Mesothelial cell of epicardium (in vitro differentiated cells): ENCODE measurements around the gene HELQ. TPM values are rescaled to one million over a fixed set of nuclear protein-coding genes. Genes with fewer than 3 reads are reported as not detected.

Experiments
- DNase-seq, 2 experiments: peaks; one replicate each; pipeline ENCODE4 v3.0.0; 2021; ENCODE audit warnings: low spot score in 2 of 2; ENCODE audit not compliant: unreplicated experiment in 2 of 2
- H3K27ac Mint-ChIP-seq: 2 replicates; pipeline ENCODE4 v1.8.0; 2021; ENCODE audit warnings: mixed read lengths
- H3K27me3 Mint-ChIP-seq: 2 replicates; pipeline ENCODE4 v1.8.0; 2021; ENCODE audit warnings: low read depth, mixed read lengths
- H3K36me3 Mint-ChIP-seq: 2 replicates; pipeline ENCODE4 v1.8.0; 2021; ENCODE audit warnings: mixed read lengths
- H3K4me1 Mint-ChIP-seq: 2 replicates; pipeline ENCODE4 v1.8.0; 2021; ENCODE audit warnings: mixed read lengths
- H3K4me3 Mint-ChIP-seq: 2 replicates; pipeline ENCODE4 v1.8.0; 2021; ENCODE audit warnings: mild to moderate bottlenecking, moderate library complexity, mixed read lengths
- H3K9me3 Mint-ChIP-seq: 2 replicates; pipeline ENCODE4 v1.8.0; 2021; ENCODE audit warnings: mixed read lengths
- total RNA-seq: library from RNA; stranded (reverse); gene quantifications from 3 replicates; pipeline ENCODE4 v1.2.1, GENCODE V29; 2021
- TF ChIP-seq, protein P1 (sequence below): fragments of 200-600 bp; sonication (generic); IDR thresholded peaks from one replicate; pipeline ENCODE4 v1.5.0; 2021; ENCODE audit warnings: antibody characterized with exemption; ENCODE audit not compliant: unreplicated experiment

Gene HELQ
- total RNA-seq, 1 donor from 2014 or later = 13.7 TPM

GRCh38 chr4:83382850-83383249, 72.8 kb downstream of the HELQ start:
- no peak overlapping the region for H3K27ac Mint-ChIP-seq

GRCh38 chr4:83381173-83381572, 74.5 kb downstream of the HELQ start:
- H3K27me3 Mint-ChIP-seq = no peaks in the 10 kb centered on the region
- no peak overlapping the region for H3K27ac Mint-ChIP-seq
- H3K4me3 Mint-ChIP-seq = no peak overlapping the region
- H3K9me3 Mint-ChIP-seq = peaks cover 42% of the 10 kb centered on the region
- TF ChIP-seq, protein P1, sequence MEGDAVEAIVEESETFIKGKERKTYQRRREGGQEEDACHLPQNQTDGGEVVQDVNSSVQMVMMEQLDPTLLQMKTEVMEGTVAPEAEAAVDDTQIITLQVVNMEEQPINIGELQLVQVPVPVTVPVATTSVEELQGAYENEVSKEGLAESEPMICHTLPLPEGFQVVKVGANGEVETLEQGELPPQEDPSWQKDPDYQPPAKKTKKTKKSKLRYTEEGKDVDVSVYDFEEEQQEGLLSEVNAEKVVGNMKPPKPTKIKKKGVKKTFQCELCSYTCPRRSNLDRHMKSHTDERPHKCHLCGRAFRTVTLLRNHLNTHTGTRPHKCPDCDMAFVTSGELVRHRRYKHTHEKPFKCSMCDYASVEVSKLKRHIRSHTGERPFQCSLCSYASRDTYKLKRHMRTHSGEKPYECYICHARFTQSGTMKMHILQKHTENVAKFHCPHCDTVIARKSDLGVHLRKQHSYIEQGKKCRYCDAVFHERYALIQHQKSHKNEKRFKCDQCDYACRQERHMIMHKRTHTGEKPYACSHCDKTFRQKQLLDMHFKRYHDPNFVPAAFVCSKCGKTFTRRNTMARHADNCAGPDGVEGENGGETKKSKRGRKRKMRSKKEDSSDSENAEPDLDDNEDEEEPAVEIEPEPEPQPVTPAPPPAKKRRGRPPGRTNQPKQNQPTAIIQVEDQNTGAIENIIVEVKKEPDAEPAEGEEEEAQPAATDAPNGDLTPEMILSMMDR = no peak
- no peaks in the 10 kb centered on the region for H3K4me1 Mint-ChIP-seq
- DNase-seq = no peak
- peaks cover 4% of the 10 kb centered on the region for H3K36me3 Mint-ChIP-seq

More at GRCh38 chr4:83382850-83383249, 72.8 kb downstream of the HELQ start:
- Mint-ChIP-seq H3K4me3 (no peak overlapping the region), H3K36me3 (peaks cover 4% of the 10 kb centered on the region), H3K4me1 (peaks cover 16% of the 10 kb centered on the region), H3K27me3 (no peaks in the 10 kb centered on the region), H3K9me3 (peaks cover 29% of the 10 kb centered on the region)
- TF ChIP-seq, protein P1 = no peak
- no peak for DNase-seq

- H3K4me1 Mint-ChIP-seq = no peaks in the 10 kb centered on the region
- H3K27ac Mint-ChIP-seq = no peak overlapping the region
- no peak for DNase-seq
- peaks cover 4% of the 10 kb centered on the region for H3K36me3 Mint-ChIP-seq
- H3K9me3 Mint-ChIP-seq = peaks cover 43% of the 10 kb centered on the region
- H3K27me3 Mint-ChIP-seq = no peaks in the 10 kb centered on the region
- no peak overlapping the region for H3K4me3 Mint-ChIP-seq
- TF ChIP-seq, protein P1 = no peak
Observed at GRCh38 chr4:83378419-83378818, 77.2 kb downstream of the HELQ start.

DNA sequence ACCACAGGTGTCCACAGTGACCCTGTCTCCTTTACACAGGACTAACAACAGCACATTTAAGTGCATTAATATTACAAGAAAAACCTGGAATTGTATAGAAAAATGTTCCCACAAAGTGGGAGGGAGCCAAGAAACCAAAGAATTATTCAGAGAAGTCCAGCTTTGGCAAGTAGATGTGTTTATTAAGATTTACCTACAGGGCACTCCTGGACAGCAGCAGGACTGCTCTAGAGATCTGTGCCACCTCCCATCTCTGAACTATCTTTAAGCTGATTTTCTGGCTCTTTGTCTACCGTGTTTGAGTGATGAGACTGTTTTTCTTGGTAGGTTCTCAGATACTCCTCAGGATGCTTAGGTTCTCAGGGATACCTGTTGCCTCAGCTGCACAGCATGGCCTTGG, 82.7 kb downstream of the HELQ start:
- H3K27ac Mint-ChIP-seq = no peak overlapping the region
- no peaks in the 10 kb centered on the region for H3K4me1 Mint-ChIP-seq
- H3K27me3 Mint-ChIP-seq = no peaks in the 10 kb centered on the region
- no peak for DNase-seq
- TF ChIP-seq, protein P1 = no peak
- no peak overlapping the region for H3K4me3 Mint-ChIP-seq
- H3K9me3 Mint-ChIP-seq = peaks cover 15% of the 10 kb centered on the region
- H3K36me3 Mint-ChIP-seq = no peaks in the 10 kb centered on the region

GRCh38 chr4:83371936-83372335, 83.7 kb downstream of the HELQ start:
- Mint-ChIP-seq H3K4me1 (no peaks in the 10 kb centered on the region), H3K36me3 (no peaks in the 10 kb centered on the region)
- TF ChIP-seq, protein P1 = no peak

GRCh38 chr4:83371235-83371634, 84.4 kb downstream of the HELQ start:
- Mint-ChIP-seq H3K27me3 (no peaks in the 10 kb centered on the region), H3K4me3 (no peak overlapping the region), H3K36me3 (no peaks in the 10 kb centered on the region), H3K27ac (no peak overlapping the region), H3K9me3 (peaks cover 2% of the 10 kb centered on the region), H3K4me1 (no peaks in the 10 kb centered on the region)
- DNase-seq = no peak
- TF ChIP-seq, protein P1 = no peak

More at GRCh38 chr4:83371936-83372335, 83.7 kb downstream of the HELQ start:
- peaks cover 5% of the 10 kb centered on the region for H3K9me3 Mint-ChIP-seq
- DNase-seq = no peak
- H3K27me3 Mint-ChIP-seq = no peaks in the 10 kb centered on the region
- H3K27ac Mint-ChIP-seq = no peak overlapping the region
- no peak overlapping the region for H3K4me3 Mint-ChIP-seq
